Vagina (tissue), 2 donors: ENCODE data around the gene RSRP1. TPM values are rescaled to one million over a fixed set of nuclear protein-coding genes. Genes with fewer than 3 reads are reported as not detected.

ENCODE experiments used
- DNase-seq, 2 donors: peaks; one replicate each; pipeline ENCODE4 v3.0.0-alpha.2; 2017; ENCODE audit errors: extremely low spot score in 2 of 2
- H3K27ac ChIP-seq: fragments of 200-600 bp; sonication (generic); one replicate; pipeline ENCODE4 v1.5.1; 2019
- H3K27me3 ChIP-seq: fragments of 200-600 bp; sonication (generic); one replicate; pipeline ENCODE4 v1.5.1; 2019
- H3K36me3 ChIP-seq, 2 donors: fragments of 200-600 bp; sonication (generic); one replicate each; pipeline ENCODE4 v1.5.1; 2017 to 2019
- H3K4me1 ChIP-seq: fragments of 200-600 bp; sonication (generic); one replicate; pipeline ENCODE4 v1.5.1; 2019
- H3K4me3 ChIP-seq, 2 donors: fragments of 200-600 bp; sonication (generic); 1 replicate in 1 of 2; 2 replicates in 1 of 2; pipeline ENCODE4 v1.5.1; 2016 to 2019
- H3K9me3 ChIP-seq: fragments of 200-600 bp; sonication (generic); one replicate; pipeline ENCODE4 v1.5.1; 2019
- CTCF ChIP-seq, 3 experiments: fragments of 450-650 bp in 2 of 3; fragments of 200-600 bp in 1 of 3; sonication (generic) in 1 of 3; IDR thresholded peaks; one replicate each; pipeline ENCODE4 v1.5.1; 2017 to 2019; ENCODE audit warnings: antibody characterized with exemption in 3 of 3, mild to moderate bottlenecking in 2 of 3, moderate library complexity in 2 of 3
- POLR2A ChIP-seq, 2 donors: fragments of 450-650 bp; IDR thresholded peaks; one replicate each; pipeline ENCODE4 v1.6.1; 2017; ENCODE audit warnings: antibody characterized with exemption in 2 of 2, mild to moderate bottlenecking in 2 of 2, moderate library complexity in 2 of 2
- POLR2AphosphoS5 ChIP-seq, 2 donors: sonication (generic); formaldehyde crosslinking; IDR thresholded peaks; one replicate each; pipeline ENCODE4 v1.9.0; 2017; ENCODE audit warnings: antibody characterized with exemption in 2 of 2, mild to moderate bottlenecking in 2 of 2, low read depth in 1 of 2; ENCODE audit not compliant: insufficient read depth in 1 of 2
- intact Hi-C: fragments of 100-400 bp; cut with DNase I; formaldehyde crosslinking; loops from one replicate; pipeline ENCODE4 v1.15.1; 2023
- total RNA-seq: library from RNA; depleted of rRNA; stranded (reverse); fragments of >200 nt; gene quantifications from one replicate; pipeline ENCODE4 v1.2.3, GENCODE V29; 2016

RSRP1 gene
- total RNA-seq, 1 donor from 2014 or later = 163 TPM

GRCh38 chr1:25246600-25247023 is 642 bp downstream of the RSRP1 start:
- Histone ChIP-seq H3K4me1 (peaks cover 31% of the 10 kb centered on the region), H3K9me3 (no peaks in the 10 kb centered on the region), H3K4me3 (peak overlapping the region; percentile 69 to 90), H3K27me3 (no peaks in the 10 kb centered on the region), H3K36me3 (peaks cover 0 to 41% of the 10 kb centered on the region in 2 donors), H3K27ac (peak overlapping the region; percentile 96)
- DNase-seq = no peak
- intact Hi-C loops = no loop called here
- TF ChIP-seq POLR2A (IDR thresholded peaks at IDR 0.05) = no peak
- TF ChIP-seq POLR2AphosphoS5 (IDR thresholded peaks at IDR 0.05; ENCODE audit: insufficient read depth in 1 of 2, low read depth in 1 of 2) = no peak
- TF ChIP-seq CTCF (IDR thresholded peaks at IDR 0.05) = no peak

DNA sequence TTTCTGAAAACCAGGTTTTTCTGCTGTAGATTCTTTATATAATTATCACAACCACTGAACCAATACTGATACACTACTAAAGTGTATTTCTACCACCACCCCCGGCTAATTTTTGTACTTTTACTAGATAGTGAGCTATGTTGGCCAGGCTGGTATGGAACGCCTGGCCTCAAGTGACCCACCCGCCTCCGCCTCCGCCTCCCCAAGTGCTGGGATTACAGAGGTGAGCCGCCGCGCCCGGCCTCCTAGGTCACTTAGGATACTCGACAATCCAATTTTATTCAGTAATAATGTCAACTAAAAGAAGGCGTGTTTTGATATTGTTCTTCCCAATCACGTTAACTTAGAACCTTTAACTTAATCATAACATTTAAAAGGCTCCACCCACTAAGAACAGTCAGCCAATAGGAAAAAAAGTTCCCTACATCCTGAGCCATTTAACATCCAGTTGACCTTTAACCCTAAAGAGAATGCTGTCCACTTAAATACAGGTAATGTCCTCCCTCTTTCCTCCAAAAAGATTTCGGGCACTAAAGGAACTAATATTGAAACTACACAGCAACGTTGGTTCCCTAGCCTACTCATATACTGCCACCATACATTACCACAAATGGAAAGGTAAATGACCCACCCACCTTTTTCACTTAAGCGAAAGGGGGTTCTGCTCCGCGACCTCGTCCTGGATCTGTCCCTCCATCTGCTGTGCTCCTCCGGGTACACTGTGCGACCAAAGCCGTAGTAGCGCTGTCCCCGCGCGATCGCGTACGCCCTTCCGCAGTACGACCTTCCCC is 1.2 kb downstream of the RSRP1 start:
- peaks cover 0 to 46% of the 10 kb centered on the region in 2 donors for H3K36me3 ChIP-seq
- intact Hi-C loops = no loop called here
- H3K9me3 ChIP-seq = no peaks in the 10 kb centered on the region
- H3K4me1 ChIP-seq = peaks cover 31% of the 10 kb centered on the region
- H3K27me3 ChIP-seq = no peaks in the 10 kb centered on the region
- no peak for TF ChIP-seq POLR2AphosphoS5 (IDR thresholded peaks at IDR 0.05; ENCODE audit: insufficient read depth in 1 of 2, low read depth in 1 of 2)
- TF ChIP-seq CTCF (IDR thresholded peaks at IDR 0.05) = no peak
- TF ChIP-seq POLR2A (IDR thresholded peaks at IDR 0.05) = no peak
- H3K27ac ChIP-seq = peak overlapping the region; percentile 96
- H3K4me3 ChIP-seq = peak overlapping the region; percentile 69 to 90
- no peak for DNase-seq

DNA sequence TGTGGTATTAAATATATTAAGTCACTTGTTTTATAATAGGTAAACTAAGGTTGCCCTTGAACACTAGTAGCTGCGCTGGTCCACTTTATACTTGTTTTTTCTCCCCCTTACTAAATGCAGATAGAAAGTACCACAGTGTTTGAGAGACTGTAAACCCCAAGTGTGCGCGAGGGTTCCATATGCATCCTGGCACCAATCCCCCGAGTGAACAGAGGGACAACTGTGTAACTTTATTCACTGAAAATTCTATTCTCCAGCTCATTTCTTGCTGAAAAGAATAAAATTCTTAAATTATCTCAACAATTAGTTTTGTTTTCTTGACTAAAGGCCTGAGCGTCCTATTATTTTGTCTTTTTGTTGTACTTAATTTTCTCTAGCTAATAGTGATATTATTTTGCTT is 1.9 kb downstream of the RSRP1 start:
- TF ChIP-seq CTCF (IDR thresholded peaks at IDR 0.05) (no peak), POLR2A (IDR thresholded peaks at IDR 0.05) (no peak), POLR2AphosphoS5 (IDR thresholded peaks at IDR 0.05; ENCODE audit: insufficient read depth in 1 of 2, low read depth in 1 of 2) (no peak)
- peaks cover 0 to 46% of the 10 kb centered on the region in 2 donors for H3K36me3 ChIP-seq
- H3K9me3 ChIP-seq = no peaks in the 10 kb centered on the region
- peak overlapping the region; percentile 16 for H3K27ac ChIP-seq
- intact Hi-C loops = no loop called here
- no peaks in the 10 kb centered on the region for H3K27me3 ChIP-seq
- H3K4me1 ChIP-seq = peaks cover 37% of the 10 kb centered on the region
- peak overlapping the region; percentile 69 to 90 for H3K4me3 ChIP-seq
- DNase-seq = no peak

GRCh38 chr1:25243907-25244306 is 3.3 kb downstream of the RSRP1 start:
- peaks cover 47% of the 10 kb centered on the region for H3K4me1 ChIP-seq
- TF ChIP-seq CTCF (IDR thresholded peaks at IDR 0.05) (no peak), POLR2AphosphoS5 (IDR thresholded peaks at IDR 0.05; ENCODE audit: insufficient read depth in 1 of 2, low read depth in 1 of 2) (no peak), POLR2A (IDR thresholded peaks at IDR 0.05) (no peak)
- H3K9me3 ChIP-seq = no peaks in the 10 kb centered on the region
- H3K4me3 ChIP-seq = no peak overlapping the region
- intact Hi-C loops = no loop called here
- no peak for DNase-seq
- H3K27me3 ChIP-seq = no peaks in the 10 kb centered on the region
- no peak overlapping the region for H3K27ac ChIP-seq
- H3K36me3 ChIP-seq = peaks cover 0 to 46% of the 10 kb centered on the region in 2 donors
